ENCODE measurements around the gene NMD3.
"Not testable (repeated sequence)": the region's sequence is repeated elsewhere in the genome, so short reads cannot be mapped to it uniquely, and the experiment has no call there.

NMD3 gene

GRCh38 chr3:161231861-161232260, 10.8 kb downstream of the NMD3 start:
- DNase-seq: no peak

GRCh38 chr3:161233557-161233956, 12.4 kb downstream of the NMD3 start:
- DNase-seq: no peak

- no peak for DNase-seq
Observed at GRCh38 chr3:161236240-161236639, 15.1 kb downstream of the NMD3 start.

- no peak for DNase-seq
Observed at GRCh38 chr3:161239700-161240099, 18.6 kb downstream of the NMD3 start.

- no peak for DNase-seq
Observed at GRCh38 chr3:161244538-161244937, 23.4 kb downstream of the NMD3 start.

- no peak for DNase-seq
Observed at GRCh38 chr3:161247049-161247448, 25.9 kb downstream of the NMD3 start.

GRCh38 chr3:161250116-161250515, 29.0 kb downstream of the NMD3 start:
- no peak for DNase-seq

GRCh38 chr3:161251716-161252115, 30.6 kb downstream of the NMD3 start:
- DNase-seq: no peak

GRCh38 chr3:161252143-161252542, 31.0 kb downstream of the NMD3 start:
- DNase-seq: no peak

GRCh38 chr3:161253711-161254110, 32.6 kb downstream of the NMD3 start:
- no peak for DNase-seq

GRCh38 chr3:161254861-161255260, 33.8 kb downstream of the NMD3 start:
- DNase-seq: no peak

- DNase-seq: no peak
Observed at GRCh38 chr3:161263057-161263456, 41.9 kb downstream of the NMD3 start.

- no peak for DNase-seq
Observed at GRCh38 chr3:161264852-161265251, 43.7 kb downstream of the NMD3 start.

GRCh38 chr3:161265916-161266571, 44.9 kb downstream of the NMD3 start:
- DNase-seq: no peak

- DNase-seq: no peak
Observed at GRCh38 chr3:161266731-161267150, 45.6 kb downstream of the NMD3 start.

- no peak for DNase-seq
Observed at GRCh38 chr3:161267646-161268045, 46.5 kb downstream of the NMD3 start.

GRCh38 chr3:161268601-161269000, 47.5 kb downstream of the NMD3 start:
- DNase-seq: no peak

- no peak for DNase-seq
Observed at GRCh38 chr3:161270991-161271390, 49.9 kb downstream of the NMD3 start.

- no peak for DNase-seq
Observed at GRCh38 chr3:161271646-161272045, 50.5 kb downstream of the NMD3 start.

GRCh38 chr3:161272524-161272923, 51.4 kb downstream of the NMD3 start:
- no peak for DNase-seq

GRCh38 chr3:161273589-161274218, 52.6 kb downstream of the NMD3 start:
- no peak for DNase-seq

- DNase-seq: no peak
Observed at GRCh38 chr3:161274691-161275298, 53.7 kb downstream of the NMD3 start.

- no peak for DNase-seq
Observed at GRCh38 chr3:161275919-161276318, 54.8 kb downstream of the NMD3 start.

GRCh38 chr3:161282387-161282786, 61.3 kb downstream of the NMD3 start:
- not testable (repeated sequence) for DNase-seq

Data from GF-D8 (cell line).